Skeletal muscle satellite cell (primary cell): ENCODE results near the gene BRIX1.
"Not testable (repeated sequence)": the region's sequence is repeated elsewhere in the genome, so short reads cannot be mapped to it uniquely, and the experiment has no call there.

Experiments used
- H3K27me3 ChIP-seq: 2 replicates; pipeline ENCODE4 v1.7.0; 2013; ENCODE audit warnings: low read length; ENCODE audit not compliant: control insufficient read depth, insufficient read depth
- H3K36me3 ChIP-seq: 2 replicates; pipeline ENCODE4 v1.7.0; 2013; ENCODE audit warnings: mild to moderate bottlenecking, control low read depth, low read length; ENCODE audit not compliant: insufficient read depth
- H3K4me1 ChIP-seq: 2 replicates; pipeline ENCODE4 v1.7.0; 2013; ENCODE audit warnings: low read length; ENCODE audit not compliant: control insufficient read depth, insufficient read depth
- H3K4me2 ChIP-seq: 2 replicates; pipeline ENCODE4 v1.7.0; 2013; ENCODE audit warnings: mild to moderate bottlenecking, low read length
- H3K4me3 ChIP-seq: 2 replicates; pipeline ENCODE4 v1.7.0; 2013; ENCODE audit warnings: low read length
- H3K9ac ChIP-seq: 2 replicates; pipeline ENCODE4 v1.7.0; 2013; ENCODE audit warnings: mild to moderate bottlenecking, low read depth, low read length, moderate library complexity
- H3K9me3 ChIP-seq: replicated peaks from 2 replicates; pipeline ENCODE4 v1.7.0; 2013; ENCODE audit warnings: mild to moderate bottlenecking, control low read depth, low read length

Gene BRIX1

DNA sequence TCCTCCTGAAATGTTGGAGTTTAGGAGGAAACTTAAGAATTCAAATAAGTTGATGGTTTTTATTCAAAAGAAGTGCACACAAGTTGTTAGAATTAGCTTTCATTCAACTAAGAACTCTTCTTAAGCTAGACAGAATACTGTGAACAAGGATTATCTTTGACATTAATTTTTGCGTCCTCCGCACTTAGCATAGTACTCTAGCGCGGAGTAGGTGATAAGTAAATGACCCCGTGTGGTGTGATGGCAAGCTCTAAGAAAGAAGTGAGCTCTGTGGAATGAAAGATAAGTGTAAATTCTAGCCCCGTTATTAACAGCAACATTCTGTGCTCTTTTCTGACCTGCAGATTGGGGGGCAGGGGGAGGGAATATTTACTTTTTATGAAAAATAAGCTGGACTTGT is 1.0 kb downstream of the BRIX1 start:
- H3K4me1 ChIP-seq: peaks cover 28% of the 10 kb centered on the region
- H3K9me3 ChIP-seq: no peaks in the 10 kb centered on the region
- H3K27me3 ChIP-seq: no peaks in the 10 kb centered on the region
- peak overlapping the region; percentile 93 for H3K9ac ChIP-seq
- H3K36me3 ChIP-seq: peaks cover 23% of the 10 kb centered on the region
- peak overlapping the region; percentile 92 for H3K4me2 ChIP-seq
- peak overlapping the region; percentile 97 for H3K4me3 ChIP-seq

DNA sequence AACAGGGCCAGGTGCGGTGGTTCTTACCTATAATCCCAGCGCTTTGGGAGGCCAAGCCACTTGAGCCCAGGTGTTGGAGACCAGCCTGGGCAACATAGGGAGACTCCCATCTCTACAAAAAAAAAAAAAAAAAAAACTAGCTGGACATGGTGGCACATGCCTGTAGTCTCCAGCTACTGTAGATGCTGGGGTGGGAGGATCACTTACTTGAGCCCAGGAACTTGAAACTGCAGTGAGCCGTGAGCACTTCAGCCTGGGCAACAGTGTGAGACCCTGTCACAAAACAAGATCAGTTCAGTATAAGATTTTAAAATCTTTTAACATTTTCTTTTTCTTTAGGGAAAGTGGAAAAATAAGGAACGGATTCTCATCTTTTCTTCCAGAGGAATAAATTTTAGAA is 2.5 kb downstream of the BRIX1 start:
- no peaks in the 10 kb centered on the region for H3K27me3 ChIP-seq
- no peak overlapping the region for H3K9ac ChIP-seq
- H3K36me3 ChIP-seq: peaks cover 34% of the 10 kb centered on the region
- H3K4me3 ChIP-seq: no peak overlapping the region
- H3K9me3 ChIP-seq: no peaks in the 10 kb centered on the region
- H3K4me2 ChIP-seq: peak overlapping the region; percentile 57
- peaks cover 25% of the 10 kb centered on the region for H3K4me1 ChIP-seq

DNA sequence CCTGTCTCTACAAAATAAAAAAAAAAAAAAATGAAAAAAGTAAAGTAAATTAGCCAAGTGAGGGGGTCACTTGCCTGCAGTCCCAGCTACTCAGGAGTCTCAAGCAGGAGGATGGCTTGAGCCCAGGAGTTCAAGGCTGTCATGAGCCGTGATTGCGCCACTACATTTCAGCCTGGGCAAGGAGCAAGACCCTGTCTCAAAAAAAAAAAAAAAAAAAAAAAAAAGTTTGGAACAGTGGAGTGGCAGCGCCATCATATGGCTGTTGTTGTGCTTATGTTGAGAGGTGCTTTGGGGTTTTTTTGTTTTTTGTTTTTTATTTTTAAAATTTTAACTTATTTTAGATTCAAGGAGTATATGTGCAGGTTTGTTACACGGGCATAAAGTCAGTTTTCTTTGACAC is 3.6 kb downstream of the BRIX1 start:
- Histone ChIP-seq H3K9me3 (no peaks in the 10 kb centered on the region), H3K27me3 (no peaks in the 10 kb centered on the region), H3K4me2 (no peak overlapping the region), H3K36me3 (peaks cover 41% of the 10 kb centered on the region), H3K4me1 (peaks cover 25% of the 10 kb centered on the region), H3K4me3 (no peak overlapping the region), H3K9ac (no peak overlapping the region)

DNA sequence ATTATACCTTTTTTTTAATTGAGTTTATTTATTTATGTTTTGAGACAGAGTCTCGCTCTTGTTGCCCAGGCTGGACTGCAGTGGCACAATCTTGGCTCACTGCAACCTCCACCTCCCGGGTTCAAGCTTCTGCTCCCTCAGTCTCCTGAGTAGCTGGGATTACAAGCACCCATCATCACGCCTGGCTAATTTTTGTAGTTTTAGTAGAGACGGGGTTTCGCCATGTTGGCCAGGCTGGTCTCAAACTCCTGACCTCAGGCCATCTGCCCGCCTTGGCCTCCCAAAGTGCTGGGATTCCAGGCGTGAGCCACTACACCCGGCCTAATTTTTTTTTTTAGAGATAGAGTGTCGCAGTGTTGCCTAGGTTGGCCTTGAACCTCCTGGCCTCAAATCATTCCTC is 7.7 kb downstream of the BRIX1 start:
- H3K27me3 ChIP-seq, H3K9me3 ChIP-seq, H3K9ac ChIP-seq, H3K4me3 ChIP-seq: not testable (repeated sequence)
- Histone ChIP-seq H3K4me2 (peak overlapping the region; percentile 64), H3K4me1 (peaks cover 16% of the 10 kb centered on the region), H3K36me3 (peaks cover 76% of the 10 kb centered on the region)

DNA sequence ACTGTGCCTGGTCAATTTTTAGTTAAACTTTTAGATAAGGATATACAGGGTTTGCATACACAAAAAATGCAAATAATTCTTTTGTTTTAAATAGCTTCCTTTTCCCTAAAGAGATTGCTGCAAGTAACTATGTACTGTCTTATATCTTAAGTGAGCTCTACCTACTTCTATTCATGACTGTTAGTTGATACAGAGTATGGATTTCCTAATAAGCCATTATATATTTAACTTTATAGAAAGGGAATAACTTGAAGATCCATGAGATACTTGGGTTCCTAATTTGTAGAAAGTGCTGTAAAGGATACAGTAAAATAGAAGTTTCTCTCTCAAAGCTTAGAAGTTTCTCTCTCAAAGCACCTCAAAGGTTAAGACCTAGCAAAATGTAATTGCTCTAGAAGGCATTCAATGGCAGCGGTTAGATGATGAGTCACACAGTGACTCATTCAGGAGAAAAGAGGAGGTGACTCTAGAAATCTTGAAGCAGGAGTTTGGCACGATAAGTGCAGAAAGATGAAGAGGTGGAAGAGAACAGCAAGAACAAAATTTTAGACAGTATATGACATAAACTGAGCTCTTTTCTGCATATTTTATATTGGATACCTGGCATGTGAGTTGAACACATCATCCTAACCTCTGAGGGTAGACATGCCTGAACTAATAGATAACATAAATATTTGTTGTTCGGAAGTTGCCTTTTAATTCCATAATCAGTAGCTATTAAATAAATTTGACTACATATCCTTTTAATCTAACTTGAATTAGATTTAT is 8.4 kb downstream of the BRIX1 start:
- H3K4me2 ChIP-seq: peak overlapping the region; percentile 64
- H3K4me1 ChIP-seq: peaks cover 16% of the 10 kb centered on the region
- H3K27me3 ChIP-seq: no peaks in the 10 kb centered on the region
- H3K4me3 ChIP-seq: no peak overlapping the region
- no peaks in the 10 kb centered on the region for H3K9me3 ChIP-seq
- H3K9ac ChIP-seq: peak overlapping the region; percentile 27
- H3K36me3 ChIP-seq: peaks cover 76% of the 10 kb centered on the region

DNA sequence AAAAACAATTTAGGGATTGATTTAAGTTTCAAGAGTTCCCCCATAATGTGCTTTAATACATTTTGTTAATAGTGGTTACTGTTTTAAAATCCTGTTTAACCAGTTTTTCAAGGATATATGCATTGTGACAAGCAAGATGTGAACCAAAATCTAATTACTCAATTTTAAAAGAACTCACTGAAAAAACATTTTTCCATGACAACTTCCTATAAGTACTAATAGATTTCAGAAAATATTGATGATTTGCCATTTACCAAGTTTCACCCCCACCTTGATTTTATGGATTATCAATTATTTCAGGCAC is 8.9 kb downstream of the BRIX1 start:
- H3K36me3 ChIP-seq: peaks cover 76% of the 10 kb centered on the region
- H3K9me3 ChIP-seq: no peaks in the 10 kb centered on the region
- peak overlapping the region; percentile 27 for H3K9ac ChIP-seq
- no peaks in the 10 kb centered on the region for H3K27me3 ChIP-seq
- peaks cover 16% of the 10 kb centered on the region for H3K4me1 ChIP-seq
- no peak overlapping the region for H3K4me2 ChIP-seq
- H3K4me3 ChIP-seq: no peak overlapping the region

DNA sequence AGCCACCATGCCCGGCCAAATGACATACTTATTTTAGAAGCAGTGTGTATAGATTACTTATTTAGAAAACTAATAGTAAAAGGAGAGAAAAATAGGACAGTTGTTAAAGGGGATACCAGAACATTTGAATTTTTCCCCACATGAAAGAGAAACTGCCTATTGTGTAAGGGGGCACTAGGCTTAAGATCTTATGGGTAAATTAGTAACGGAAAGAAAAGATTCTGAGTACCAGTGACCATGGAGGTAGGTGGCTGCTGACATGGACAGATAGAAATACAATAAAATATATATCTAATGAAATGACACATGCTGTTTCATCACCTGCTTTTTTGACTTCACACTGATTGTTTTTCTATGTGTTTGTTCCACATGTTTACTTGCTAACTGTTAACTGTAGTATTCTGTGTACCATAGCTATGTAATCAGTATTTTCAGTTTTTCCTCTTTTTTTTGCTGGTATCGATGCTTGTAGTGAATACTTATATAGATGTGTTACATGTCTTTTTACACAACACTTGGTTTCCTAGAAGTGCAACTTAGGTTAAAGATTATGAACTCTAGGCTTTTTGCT is 10.9 kb downstream of the BRIX1 start:
- H3K9me3 ChIP-seq: no peaks in the 10 kb centered on the region
- H3K4me3 ChIP-seq: no peak overlapping the region
- peaks cover 57% of the 10 kb centered on the region for H3K36me3 ChIP-seq
- no peak overlapping the region for H3K9ac ChIP-seq
- H3K27me3 ChIP-seq: no peaks in the 10 kb centered on the region
- H3K4me1 ChIP-seq: peaks cover 21% of the 10 kb centered on the region
- H3K4me2 ChIP-seq: no peak overlapping the region

DNA sequence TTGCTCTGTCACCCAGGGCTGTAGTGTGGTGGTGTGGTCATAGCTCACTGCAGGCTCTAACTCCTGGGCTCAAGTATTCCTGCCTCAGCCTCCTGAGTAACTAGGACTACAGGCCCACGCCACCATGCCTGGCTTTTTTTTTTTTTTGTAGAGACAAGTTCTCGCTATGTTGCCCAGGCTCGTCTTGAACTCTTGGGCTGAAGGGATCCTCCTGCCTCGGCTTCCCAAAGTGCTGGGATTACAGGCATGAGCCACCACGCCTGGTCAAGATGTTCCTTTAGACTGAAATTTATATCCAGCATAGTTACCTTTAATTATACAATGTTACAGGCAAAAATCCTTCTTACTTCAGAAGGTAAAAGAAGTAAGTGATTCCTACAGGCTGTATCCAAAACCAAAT is 12.3 kb downstream of the BRIX1 start:
- Histone ChIP-seq H3K36me3 (peaks cover 45% of the 10 kb centered on the region), H3K4me2 (no peak overlapping the region), H3K9me3 (no peaks in the 10 kb centered on the region), H3K4me3 (no peak overlapping the region), H3K27me3 (no peaks in the 10 kb centered on the region), H3K9ac (no peak overlapping the region), H3K4me1 (peaks cover 26% of the 10 kb centered on the region)

DNA sequence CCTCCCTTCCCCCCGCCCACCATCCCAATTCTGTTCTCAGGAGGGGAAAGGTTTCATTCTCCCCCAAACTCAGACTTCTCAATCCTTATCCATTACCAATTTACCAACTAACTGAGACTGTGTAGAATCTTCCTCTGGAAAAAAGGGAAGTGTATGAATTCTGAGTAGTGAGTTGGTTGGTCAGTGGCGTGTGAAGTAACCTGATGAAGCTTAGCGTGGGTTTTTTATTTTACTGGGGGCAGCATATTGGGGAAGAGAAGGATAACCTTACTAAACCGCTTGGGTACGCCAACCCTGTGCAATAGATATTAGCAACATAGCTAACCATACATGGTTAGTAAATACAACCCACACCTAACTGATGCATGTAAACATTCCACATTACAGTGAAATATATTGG is 12.8 kb downstream of the BRIX1 start:
- H3K9me3 ChIP-seq: no peaks in the 10 kb centered on the region
- no peak overlapping the region for H3K9ac ChIP-seq
- peaks cover 40% of the 10 kb centered on the region for H3K36me3 ChIP-seq
- peaks cover 24% of the 10 kb centered on the region for H3K4me1 ChIP-seq
- no peaks in the 10 kb centered on the region for H3K27me3 ChIP-seq
- H3K4me3 ChIP-seq: no peak overlapping the region
- no peak overlapping the region for H3K4me2 ChIP-seq

DNA sequence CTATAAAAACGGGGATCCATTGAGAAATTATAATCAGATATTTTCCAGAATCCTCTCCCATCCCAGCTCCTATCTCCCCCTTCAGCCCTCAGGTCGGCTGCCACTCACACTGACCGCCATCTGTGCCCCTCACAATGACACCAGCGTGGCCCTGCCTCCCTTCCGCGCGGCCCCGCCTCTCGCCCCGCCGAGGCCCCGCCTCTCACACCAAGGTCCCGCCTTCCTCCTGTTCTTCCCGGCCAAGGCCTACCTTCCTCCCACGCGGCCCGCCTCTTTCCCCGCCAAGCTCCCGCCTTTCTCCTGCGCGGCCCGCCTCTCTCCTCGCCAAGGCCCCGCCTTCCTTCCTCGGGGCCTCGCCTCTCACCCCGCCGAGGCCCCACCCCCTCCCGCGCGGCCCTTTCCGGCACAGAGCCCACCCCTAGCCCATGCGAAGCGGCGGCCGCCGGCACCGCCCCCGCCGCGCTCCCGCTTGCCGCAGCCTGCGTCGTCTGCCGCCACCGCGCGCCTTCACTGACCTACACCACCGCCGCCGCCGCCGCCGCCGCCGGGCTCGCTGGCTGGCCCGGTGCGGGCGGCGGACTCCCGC is 13.7 kb downstream of the BRIX1 start, which contains the start of gene DNAJC21:
DNAJC21 (plus strand) TSS at position 426 of the 586 bp plus-strand sequence. CDS start 261 bp downstream, outside the sequence.
- Histone ChIP-seq H3K4me3 (peak within 1 kb of the TSS; percentile 89), H3K9me3 (no peaks in the 10 kb centered on the region), H3K4me2 (peak within 1 kb of the TSS; percentile 87), H3K27me3 (no peaks in the 10 kb centered on the region), H3K4me1 (peaks cover 14% of the 10 kb centered on the region), H3K36me3 (peaks cover 34% of the 10 kb centered on the region), H3K9ac (peak within 1 kb of the TSS; percentile 86)

DNA sequence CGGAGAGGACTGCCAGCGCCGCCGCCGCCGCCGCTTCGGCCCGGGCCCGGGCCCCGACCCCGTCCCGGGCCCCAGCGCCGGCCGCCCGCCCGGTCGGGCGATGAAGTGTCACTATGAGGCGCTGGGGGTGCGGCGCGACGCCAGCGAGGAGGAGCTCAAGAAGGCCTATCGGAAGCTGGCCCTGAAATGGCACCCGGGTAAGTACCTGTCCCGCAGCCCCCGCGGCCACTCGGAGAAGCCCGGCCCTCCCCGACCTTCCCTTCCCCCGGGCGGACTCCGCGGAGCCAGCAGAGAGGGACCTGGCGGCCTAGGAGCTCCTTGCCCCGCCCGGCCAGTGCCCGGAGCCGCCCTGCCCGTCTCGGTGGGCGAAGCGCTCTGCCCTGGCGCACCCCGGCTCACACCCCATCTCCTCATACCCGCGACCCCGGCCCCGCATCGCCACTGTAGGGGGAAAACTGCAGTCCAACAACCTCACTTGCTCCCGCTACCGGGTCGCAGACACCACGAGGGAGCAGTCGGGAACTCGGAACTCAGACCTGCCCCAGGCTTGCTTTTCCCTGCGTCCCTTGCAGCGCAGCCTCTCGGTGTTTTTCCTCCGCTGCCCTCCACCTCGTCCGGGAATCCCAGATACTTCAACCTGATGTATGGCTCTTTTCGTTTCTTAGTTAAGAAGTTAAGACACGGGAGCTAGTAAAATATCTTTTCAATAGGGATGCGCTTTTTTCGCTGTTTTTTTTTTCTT is 14.4 kb downstream of the BRIX1 start:
- Histone ChIP-seq H3K4me1 (peaks cover 10% of the 10 kb centered on the region), H3K9me3 (no peaks in the 10 kb centered on the region), H3K4me3 (peak overlapping the region; percentile 89), H3K4me2 (peak overlapping the region; percentile 87), H3K27me3 (no peaks in the 10 kb centered on the region), H3K36me3 (peaks cover 27% of the 10 kb centered on the region), H3K9ac (peak overlapping the region; percentile 86)
